NT2/D1 (cell line): ENCODE results near the gene MAN2A2.
A peak's percentile ranks its signal among the peaks of the same experiment; 100 is the strongest.

Experiments used
- DNase-seq: peaks from one replicate; pipeline ENCODE4 v3.0.0-alpha.2; 2011; ENCODE audit warnings: low read depth, low spot score
- H3K27me3 ChIP-seq: 2 replicates; pipeline ENCODE4 v1.6.0; 2011; ENCODE audit warnings: mild to moderate bottlenecking; ENCODE audit not compliant: insufficient read length, insufficient read depth
- H3K36me3 ChIP-seq: 2 replicates; pipeline ENCODE4 v1.6.1; 2011; ENCODE audit warnings: mild to moderate bottlenecking, low read length, mixed read lengths; ENCODE audit not compliant: insufficient read depth, insufficient read length
- H3K4me1 ChIP-seq: 2 replicates; pipeline ENCODE4 v1.5.1; 2011; ENCODE audit not compliant: insufficient read depth, insufficient read length
- H3K4me3 ChIP-seq: 2 replicates; pipeline ENCODE4 v1.5.1; 2011; ENCODE audit warnings: low read depth; ENCODE audit not compliant: insufficient read length
- H3K9ac ChIP-seq: 2 replicates; pipeline ENCODE4 v1.6.0; 2011; ENCODE audit warnings: low read depth; ENCODE audit not compliant: insufficient read length
- H3K9me3 ChIP-seq: 2 replicates; pipeline ENCODE4 v1.5.1; 2011; ENCODE audit warnings: mild to moderate bottlenecking, low read length; ENCODE audit not compliant: insufficient read depth
- SUZ12 ChIP-seq: IDR thresholded peaks from 2 replicates; pipeline ENCODE4 v1.6.1; 2011; ENCODE audit not compliant: insufficient read length, insufficient read depth; ENCODE audit errors: extremely low read depth
- YY1 ChIP-seq: IDR thresholded peaks from 2 replicates; pipeline ENCODE4 v1.6.1; 2011; ENCODE audit not compliant: insufficient read length, insufficient read depth
- ZNF274 ChIP-seq: IDR thresholded peaks from 2 replicates; pipeline ENCODE4 v1.6.1; 2011; ENCODE audit warnings: mild to moderate bottlenecking, low read depth, low read length

The MAN2A2 gene

DNA sequence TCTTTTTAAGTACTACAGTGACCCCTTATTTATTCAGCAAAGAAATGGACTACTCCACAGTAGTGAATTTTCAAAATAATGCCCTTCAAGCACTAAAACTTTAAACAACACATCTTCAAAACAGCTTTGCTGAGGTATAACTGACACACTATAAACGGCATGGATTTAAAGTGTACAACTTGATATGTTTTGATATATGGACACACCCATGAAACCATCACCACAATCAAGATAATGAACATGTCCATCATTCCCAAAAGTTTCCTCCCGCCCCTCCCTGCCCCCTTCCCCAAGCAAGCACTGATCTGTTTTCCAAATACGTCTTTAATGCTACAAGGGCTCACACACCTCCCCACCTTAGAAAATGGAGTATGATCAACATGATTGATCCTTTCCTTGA is 36.3 kb upstream of the MAN2A2 start:
- Histone ChIP-seq H3K4me1 (peaks cover 21% of the 10 kb centered on the region), H3K9ac (no peak overlapping the region)

DNA sequence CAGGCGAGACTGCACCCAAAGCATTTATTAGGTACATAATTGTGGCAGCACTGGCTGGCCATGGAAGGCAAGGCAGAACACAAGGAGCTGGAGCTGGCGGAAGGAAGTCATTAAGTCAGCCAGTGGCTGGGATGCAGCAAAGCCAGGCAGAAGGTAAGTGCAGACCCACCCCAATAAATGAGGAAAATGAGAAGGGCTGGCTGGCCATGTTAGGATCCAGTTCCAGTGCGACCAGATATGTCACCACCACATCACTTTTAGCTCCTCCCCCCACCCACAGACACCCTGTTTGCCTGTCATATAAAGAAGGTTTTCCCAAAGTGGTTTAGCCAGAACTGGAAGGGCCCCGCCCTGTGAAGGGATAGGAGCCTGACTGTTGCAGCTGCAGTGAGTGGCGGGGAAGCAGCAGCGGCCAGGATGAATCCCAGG is 34.8 kb upstream of the MAN2A2 start, which contains the start of gene FURIN:
TSS of gene FURIN (plus strand) at position 328 of the 429 bp plus-strand sequence. CDS start 7,153 bp downstream, outside the sequence.
- Histone ChIP-seq H3K4me1 (peaks cover 27% of the 10 kb centered on the region), H3K36me3 (no peaks in the 10 kb centered on the region), H3K9ac (peak within 1 kb of the TSS; percentile 76), H3K4me3 (no peak within 1 kb of the TSS), H3K27me3 (no peaks in the 10 kb centered on the region), H3K9me3 (no peaks in the 10 kb centered on the region)
- no peak for TF ChIP-seq ZNF274
- TF ChIP-seq YY1 = no peak
- TF ChIP-seq SUZ12 = no peak
- no peak for DNase-seq

More for the DNA sequence above, 36.3 kb upstream of the MAN2A2 start:
- no peaks in the 10 kb centered on the region for H3K9me3 ChIP-seq
- TF ChIP-seq YY1 (no peak), SUZ12 (no peak), ZNF274 (no peak)
- no peak overlapping the region for H3K4me3 ChIP-seq
- no peaks in the 10 kb centered on the region for H3K27me3 ChIP-seq
- no peak for DNase-seq
- H3K36me3 ChIP-seq = no peaks in the 10 kb centered on the region

GRCh38 chr15:90869140-90869541 is 34.0 kb upstream of the MAN2A2 start:
- Histone ChIP-seq H3K9ac (peak overlapping the region; percentile 76), H3K9me3 (no peaks in the 10 kb centered on the region), H3K36me3 (no peaks in the 10 kb centered on the region), H3K4me1 (peaks cover 35% of the 10 kb centered on the region), H3K27me3 (no peaks in the 10 kb centered on the region), H3K4me3 (no peak overlapping the region)
- DNase-seq = no peak
- TF ChIP-seq SUZ12 (no peak), YY1 (no peak), ZNF274 (no peak)

DNA sequence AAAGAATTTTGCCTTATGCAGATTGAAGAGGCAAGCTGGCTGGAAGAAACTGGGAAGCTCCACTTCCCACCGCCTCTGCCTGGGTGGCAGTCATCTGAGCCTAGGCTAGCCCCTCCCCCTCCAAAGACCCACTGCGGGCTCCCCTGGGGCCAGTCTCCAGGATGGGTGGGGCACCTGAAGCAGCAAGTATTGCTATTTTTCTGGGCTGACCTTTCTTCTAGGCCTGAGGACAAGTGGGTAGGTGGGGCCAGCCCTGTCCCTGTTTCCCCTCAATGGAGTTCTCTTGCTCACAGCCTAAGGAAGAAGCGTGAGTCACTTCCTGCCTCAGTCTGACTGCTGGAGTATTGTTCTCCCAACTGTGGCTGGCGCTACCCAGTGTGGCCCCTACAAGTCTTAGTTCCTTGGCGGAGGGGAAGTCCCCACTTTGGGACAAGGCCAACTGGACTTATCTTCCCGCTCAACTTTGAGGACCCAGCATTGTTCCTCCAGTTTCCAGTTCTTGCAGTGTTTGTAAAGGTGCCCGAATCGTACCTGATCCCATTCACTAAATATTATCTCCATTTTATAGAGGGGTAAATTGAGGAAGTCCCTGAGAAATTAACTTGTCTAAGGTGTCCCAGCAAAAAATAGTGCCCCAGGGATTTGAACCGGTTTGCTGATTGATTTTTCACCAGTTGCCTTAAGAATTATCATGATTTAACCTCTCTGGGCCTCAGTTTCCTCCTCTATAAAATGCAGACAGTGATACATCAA is 33.3 kb upstream of the MAN2A2 start:
- DNase-seq = peak; percentile 46

DNA sequence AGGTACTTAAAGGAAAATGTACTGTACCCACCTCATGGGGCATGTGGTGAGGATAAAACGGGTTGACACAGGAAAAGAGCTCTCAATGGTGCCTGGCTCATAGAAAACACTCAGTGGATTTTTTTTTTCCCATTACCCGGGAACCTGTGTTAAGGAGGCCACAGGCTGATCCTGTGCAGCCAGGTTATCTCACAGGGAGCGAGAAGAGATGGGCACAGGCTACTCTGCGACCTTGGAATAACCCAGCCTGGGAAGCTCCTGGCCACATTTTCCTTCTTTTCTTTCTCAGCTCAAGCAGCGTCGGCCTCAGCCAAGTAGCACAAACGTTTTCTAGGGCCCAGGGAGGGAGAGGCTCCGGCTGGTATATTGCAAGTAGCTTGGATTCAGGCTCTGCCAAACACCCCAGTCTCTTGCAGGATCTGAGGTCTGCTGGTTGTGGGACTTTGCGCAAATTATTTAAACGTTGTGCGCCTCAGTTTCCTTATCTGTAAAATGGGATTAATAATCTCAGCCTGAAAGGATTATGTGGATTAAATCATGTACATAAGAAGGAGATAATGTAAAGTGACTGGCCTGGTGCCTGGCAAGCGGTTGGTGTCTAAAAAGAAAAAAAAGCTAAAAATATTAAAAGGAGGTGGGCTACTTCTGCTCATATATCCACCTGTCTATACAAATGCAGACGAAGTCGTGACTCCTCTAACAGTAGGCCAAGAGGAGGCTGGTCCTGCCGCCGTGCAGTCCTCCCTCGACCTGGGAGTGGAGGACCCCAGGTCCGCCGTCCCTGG is 32.6 kb upstream of the MAN2A2 start:
- Histone ChIP-seq H3K27me3 (no peaks in the 10 kb centered on the region), H3K4me3 (peak overlapping the region; percentile 67), H3K36me3 (peaks cover 5% of the 10 kb centered on the region), H3K4me1 (peaks cover 37% of the 10 kb centered on the region), H3K9ac (peak overlapping the region; percentile 92), H3K9me3 (no peaks in the 10 kb centered on the region)
- TF ChIP-seq ZNF274 (no peak), YY1 (no peak), SUZ12 (no peak)
- no peak for DNase-seq

More for the DNA sequence above, 33.3 kb upstream of the MAN2A2 start:
- TF ChIP-seq YY1 (peak; percentile 17), SUZ12 (no peak)
- no peak overlapping the region for H3K4me3 ChIP-seq
- no peaks in the 10 kb centered on the region for H3K36me3 ChIP-seq
- H3K4me1 ChIP-seq = peaks cover 37% of the 10 kb centered on the region
- H3K9ac ChIP-seq = peak overlapping the region; percentile 76
- H3K9me3 ChIP-seq = no peaks in the 10 kb centered on the region
- no peaks in the 10 kb centered on the region for H3K27me3 ChIP-seq

DNA sequence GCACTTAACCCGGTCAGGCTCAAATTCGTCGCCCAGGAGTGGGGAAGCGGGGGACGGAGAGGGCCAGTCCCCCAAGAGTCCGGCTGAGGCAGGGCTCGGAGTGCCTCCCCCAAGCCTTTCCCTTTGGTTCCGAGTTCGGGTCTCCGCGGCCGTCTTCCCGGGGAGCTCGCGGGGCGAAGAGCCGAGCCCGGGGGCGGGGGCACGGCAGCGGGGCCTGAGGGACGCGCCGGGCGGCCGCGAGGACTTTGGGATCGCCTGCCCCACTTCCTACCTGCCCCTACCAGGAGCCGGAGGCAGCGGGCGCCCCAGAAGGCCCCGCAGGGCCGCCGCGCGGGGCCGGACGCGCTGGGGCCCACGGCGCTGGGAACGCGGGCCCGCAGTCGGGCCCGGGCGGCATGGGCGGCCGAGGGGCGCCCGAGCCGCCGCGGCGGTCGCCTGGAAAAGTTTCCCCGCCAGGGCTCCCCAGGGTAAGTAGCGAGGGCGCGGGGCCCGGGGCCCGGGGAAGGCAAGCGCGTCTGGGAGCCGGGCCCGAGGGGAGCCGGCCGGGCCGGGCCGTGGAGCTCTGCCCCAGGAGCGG is 31.9 kb upstream of the MAN2A2 start:
- H3K27me3 ChIP-seq = no peaks in the 10 kb centered on the region
- H3K9ac ChIP-seq = peak overlapping the region; percentile 92
- no peaks in the 10 kb centered on the region for H3K9me3 ChIP-seq
- no peak for DNase-seq
- TF ChIP-seq YY1 = no peak
- no peak for TF ChIP-seq SUZ12
- no peak for TF ChIP-seq ZNF274
- H3K4me1 ChIP-seq = peaks cover 35% of the 10 kb centered on the region
- peaks cover 12% of the 10 kb centered on the region for H3K36me3 ChIP-seq
- peak overlapping the region; percentile 67 for H3K4me3 ChIP-seq

GRCh38 chr15:90871716-90872485 is 31.2 kb upstream of the MAN2A2 start:
- TF ChIP-seq YY1 = no peak
- no peak for TF ChIP-seq SUZ12
- no peak for TF ChIP-seq ZNF274
- peaks cover 19% of the 10 kb centered on the region for H3K36me3 ChIP-seq
- no peaks in the 10 kb centered on the region for H3K27me3 ChIP-seq
- H3K9me3 ChIP-seq = no peaks in the 10 kb centered on the region
- H3K4me1 ChIP-seq = peaks cover 34% of the 10 kb centered on the region
- peak overlapping the region; percentile 85 for H3K9ac ChIP-seq
- DNase-seq = no peak
- peak overlapping the region; percentile 67 for H3K4me3 ChIP-seq
